ENCODE measurements around the gene TCF3.
A peak's percentile ranks its signal among the peaks of the same experiment; 100 is the strongest.
"Not testable (repeated sequence)": the region's sequence is repeated elsewhere in the genome, so short reads cannot be mapped to it uniquely, and the experiment has no call there.

TCF3 gene

GRCh38 chr19:1672769-1673644 is 20.6 kb upstream of the TCF3 start:
- DNase-seq, result no peak

GRCh38 chr19:1672038-1672768 is 19.8 kb upstream of the TCF3 start:
- DNase-seq, result peak in 3 of 4 experiments; percentile 33 to 59 (median 40)

GRCh38 chr19:1671716-1672037 is 19.3 kb upstream of the TCF3 start:
- DNase-seq, result no peak

GRCh38 chr19:1670747-1671146 is 18.3 kb upstream of the TCF3 start:
- not testable (repeated sequence) for DNase-seq

- DNase-seq, result no peak
Observed at GRCh38 chr19:1668486-1669270, 16.3 kb upstream of the TCF3 start.

- DNase-seq, result no peak
Observed at GRCh38 chr19:1668048-1668485, 15.7 kb upstream of the TCF3 start.

GRCh38 chr19:1665565-1666047 is 13.2 kb upstream of the TCF3 start:
- DNase-seq, result no peak

- DNase-seq, result no peak
Observed at GRCh38 chr19:1663852-1664251, 11.4 kb upstream of the TCF3 start.

- DNase-seq, result not testable (repeated sequence)
Observed at GRCh38 chr19:1663227-1663626, 10.8 kb upstream of the TCF3 start.

GRCh38 chr19:1661995-1662394 is 9.6 kb upstream of the TCF3 start:
- DNase-seq, result no peak

GRCh38 chr19:1659084-1659427 is 6.6 kb upstream of the TCF3 start:
- no peak for DNase-seq

- no peak for DNase-seq
Observed at GRCh38 chr19:1658150-1659083, 6.0 kb upstream of the TCF3 start.

- DNase-seq, result no peak
Observed at GRCh38 chr19:1657746-1658145, 5.3 kb upstream of the TCF3 start.

- DNase-seq, result no peak
Observed at GRCh38 chr19:1656988-1657536, 4.6 kb upstream of the TCF3 start.

GRCh38 chr19:1655987-1656608 is 3.7 kb upstream of the TCF3 start:
- no peak for DNase-seq

- DNase-seq, result no peak
Observed at GRCh38 chr19:1655131-1655981, 2.9 kb upstream of the TCF3 start.

- no peak for DNase-seq
Observed at GRCh38 chr19:1654178-1654792, 1.9 kb upstream of the TCF3 start.

GRCh38 chr19:1653300-1653628 is 849 bp upstream of the TCF3 start:
- DNase-seq, result no peak

GRCh38 chr19:1651568-1652291 is 685 bp downstream of the TCF3 start:
- peak in 2 of 4 experiments; percentile 26 to 51 for DNase-seq

All from activated naive CD4-positive, alpha-beta T cell (primary cell).